HG03060 (cell line): ENCODE measurements around the gene CYP8B1.

Source experiments
- ATAC-seq: cut with Tn5 transposase; IDR thresholded peaks from one replicate; pipeline ENCODE4 v1.9.1; 2021; ENCODE audit warnings: low read depth, moderate number of reproducible peaks; ENCODE audit not compliant: unreplicated experiment

CYP8B1 gene

GRCh38 chr3:42829083-42829627, 46.5 kb downstream of the CYP8B1 start:
- no peak for ATAC-seq

GRCh38 chr3:42827654-42828053, 48.0 kb downstream of the CYP8B1 start:
- ATAC-seq = no peak

GRCh38 chr3:42827023-42827422, 48.7 kb downstream of the CYP8B1 start:
- ATAC-seq = no peak

- ATAC-seq = no peak
Observed at GRCh38 chr3:42826141-42826540, 49.5 kb downstream of the CYP8B1 start.

- no peak for ATAC-seq
Observed at GRCh38 chr3:42823351-42823750, 52.3 kb downstream of the CYP8B1 start.

GRCh38 chr3:42822828-42823227, 52.9 kb downstream of the CYP8B1 start:
- no peak for ATAC-seq
